ENCODE data around the gene LRRC9.
"Not testable (repeated sequence)": the region's sequence is repeated elsewhere in the genome, so short reads cannot be mapped to it uniquely, and the experiment has no call there.

Gene LRRC9

GRCh38 chr14:59931237-59931636 is 11.3 kb downstream of the LRRC9 start:
- no peak overlapping the region for H3K4me3 ChIP-seq (ENCODE audit: low read depth, low read length)
- TF ChIP-seq POLR2A (IDR thresholded peaks at IDR 0.05; ENCODE audit: extremely low read depth, insufficient read length), result no peak
- no peak for TF ChIP-seq MAX (IDR thresholded peaks at IDR 0.05; ENCODE audit: low read depth, low read length)
- no peak for TF ChIP-seq MYC (IDR thresholded peaks at IDR 0.05; ENCODE audit: low read depth, low read length)
- no peak for TF ChIP-seq CTCF (IDR thresholded peaks at IDR 0.05; ENCODE audit: low read depth, low read length)

GRCh38 chr14:59936145-59936544 is 16.2 kb downstream of the LRRC9 start:
- TF ChIP-seq MYC (IDR thresholded peaks at IDR 0.05; ENCODE audit: low read depth, low read length), result no peak
- no peak for TF ChIP-seq MAX (IDR thresholded peaks at IDR 0.05; ENCODE audit: low read depth, low read length)
- no peak for TF ChIP-seq CTCF (IDR thresholded peaks at IDR 0.05; ENCODE audit: low read depth, low read length)
- TF ChIP-seq POLR2A (IDR thresholded peaks at IDR 0.05; ENCODE audit: extremely low read depth, insufficient read length), result no peak
- DNase-seq (ENCODE audit: low read depth), result no peak
- H3K4me3 ChIP-seq (ENCODE audit: low read depth, low read length), result no peak overlapping the region

More at GRCh38 chr14:59931237-59931636, 11.3 kb downstream of the LRRC9 start:
- no peak for DNase-seq (ENCODE audit: low read depth)

GRCh38 chr14:59939828-59940227 is 19.9 kb downstream of the LRRC9 start:
- no peak overlapping the region for H3K4me3 ChIP-seq (ENCODE audit: low read depth, low read length)
- DNase-seq (ENCODE audit: low read depth), result no peak
- TF ChIP-seq CTCF (IDR thresholded peaks at IDR 0.05; ENCODE audit: low read depth, low read length) (no peak), POLR2A (IDR thresholded peaks at IDR 0.05; ENCODE audit: extremely low read depth, insufficient read length) (no peak), MYC (IDR thresholded peaks at IDR 0.05; ENCODE audit: low read depth, low read length) (no peak), MAX (IDR thresholded peaks at IDR 0.05; ENCODE audit: low read depth, low read length) (no peak)

- not testable (repeated sequence) for DNase-seq (ENCODE audit: low read depth); H3K4me3 ChIP-seq (ENCODE audit: low read depth, low read length)
Measured at GRCh38 chr14:59942296-59942862, 22.4 kb downstream of the LRRC9 start.

GRCh38 chr14:59944909-59945308 is 25.0 kb downstream of the LRRC9 start:
- no peak for DNase-seq (ENCODE audit: low read depth)
- TF ChIP-seq MAX (IDR thresholded peaks at IDR 0.05; ENCODE audit: low read depth, low read length), result no peak
- TF ChIP-seq CTCF (IDR thresholded peaks at IDR 0.05; ENCODE audit: low read depth, low read length), result no peak
- TF ChIP-seq MYC (IDR thresholded peaks at IDR 0.05; ENCODE audit: low read depth, low read length), result no peak
- TF ChIP-seq POLR2A (IDR thresholded peaks at IDR 0.05; ENCODE audit: extremely low read depth, insufficient read length), result no peak
- no peak overlapping the region for H3K4me3 ChIP-seq (ENCODE audit: low read depth, low read length)

GRCh38 chr14:59952141-59952540 is 32.2 kb downstream of the LRRC9 start:
- not testable (repeated sequence) for DNase-seq (ENCODE audit: low read depth); H3K4me3 ChIP-seq (ENCODE audit: low read depth, low read length)

GRCh38 chr14:59957890-59958289 is 37.9 kb downstream of the LRRC9 start:
- not testable (repeated sequence) for DNase-seq (ENCODE audit: low read depth); H3K4me3 ChIP-seq (ENCODE audit: low read depth, low read length)

All from NB4 (cell line).